ENCODE results near the gene EPM2A.
A peak's percentile ranks its signal among the peaks of the same experiment; 100 is the strongest.
"Not testable (repeated sequence)": the region's sequence is repeated elsewhere in the genome, so short reads cannot be mapped to it uniquely, and the experiment has no call there.

EPM2A gene

GRCh38 chr6:145743332-145743731 is 8.0 kb upstream of the EPM2A start:
- no peak overlapping the region for H3K4me3 ChIP-seq (ENCODE audit: low read depth, low read length)
- no peak for TF ChIP-seq CTCF (IDR thresholded peaks at IDR 0.05; ENCODE audit: low read depth, low read length, missing control alignments)
- no peak for DNase-seq (ENCODE audit: low read depth)

GRCh38 chr6:145742472-145742871 is 7.2 kb upstream of the EPM2A start:
- not testable (repeated sequence) for H3K4me3 ChIP-seq (ENCODE audit: low read depth, low read length); DNase-seq (ENCODE audit: low read depth)

GRCh38 chr6:145739685-145740084 is 4.4 kb upstream of the EPM2A start:
- DNase-seq (ENCODE audit: low read depth); H3K4me3 ChIP-seq (ENCODE audit: low read depth, low read length): not testable (repeated sequence)

GRCh38 chr6:145738265-145738664 is 2.9 kb upstream of the EPM2A start:
- H3K4me3 ChIP-seq (ENCODE audit: low read depth, low read length): no peak overlapping the region
- no peak for TF ChIP-seq CTCF (IDR thresholded peaks at IDR 0.05; ENCODE audit: low read depth, low read length, missing control alignments)
- DNase-seq (ENCODE audit: low read depth): no peak

- no peak for DNase-seq (ENCODE audit: low read depth)
- no peak overlapping the region; the same call in 1 of the 2 replicates for H3K4me3 ChIP-seq (ENCODE audit: low read depth, low read length)
- TF ChIP-seq CTCF (IDR thresholded peaks at IDR 0.05; ENCODE audit: low read depth, low read length, missing control alignments): no peak
Measured at GRCh38 chr6:145736661-145737144, 1.4 kb upstream of the EPM2A start.

GRCh38 chr6:145734486-145735355 is 599 bp downstream of the EPM2A start:
- no peak for TF ChIP-seq CTCF (IDR thresholded peaks at IDR 0.05; ENCODE audit: low read depth, low read length, missing control alignments)
- H3K4me3 ChIP-seq (ENCODE audit: low read depth, low read length): peak overlapping the region; percentile 73
- peak; percentile 46 for DNase-seq (ENCODE audit: low read depth)

GRCh38 chr6:145733810-145734209 is 1.5 kb downstream of the EPM2A start:
- no peak for TF ChIP-seq CTCF (IDR thresholded peaks at IDR 0.05; ENCODE audit: low read depth, low read length, missing control alignments)
- H3K4me3 ChIP-seq (ENCODE audit: low read depth, low read length): no peak overlapping the region; the same call in 1 of the 2 replicates
- DNase-seq (ENCODE audit: low read depth): no peak

GRCh38 chr6:145733207-145733606 is 2.1 kb downstream of the EPM2A start:
- no peak overlapping the region for H3K4me3 ChIP-seq (ENCODE audit: low read depth, low read length)
- no peak for DNase-seq (ENCODE audit: low read depth)
- TF ChIP-seq CTCF (IDR thresholded peaks at IDR 0.05; ENCODE audit: low read depth, low read length, missing control alignments): no peak
